T-helper 1 cell treated with Interleukin-12 subunit alpha and Interleukin-12 subunit beta and Interleukin-4 antibody, amounts not matched to agents 30 ng/mL and 1 ng/mL, for 36 hours (primary cell): Measurements from ENCODE around the gene FMO3. TPM values are rescaled to one million over a fixed set of nuclear protein-coding genes. Genes with fewer than 3 reads are reported as not detected.

Experiments used
- intact Hi-C: fragments of 100-400 bp; cut with micrococcal nuclease; formaldehyde crosslinking; loops from one replicate; pipeline ENCODE4 v1.15.1; 2024
- total RNA-seq: library from RNA; stranded (reverse); gene quantifications from 2 replicates; pipeline ENCODE4 v1.2.3, GENCODE V29; 2022

FMO3 gene
- total RNA-seq = not detected in 2 replicates

- intact Hi-C loops = loop anchor here (5.0 kb wide), 1 partner anchor 222 kb away; the partner anchor contains the start of gene FMO4
Measured at GRCh38 chr1:171090604-171091003, at the start of gene FMO3. Gene FMO3, plus strand, starts transcription at chr1:171090905. Its CDS starts 1,754 bp downstream, at chr1:171092659.

GRCh38 chr1:171048014-171048413, 42.7 kb upstream of the FMO3 start:
- intact Hi-C loops = no loop called here

- intact Hi-C loops = no loop called here
Measured at GRCh38 chr1:171052977-171053376, 37.7 kb upstream of the FMO3 start.

- intact Hi-C loops = no loop called here
Measured at GRCh38 chr1:171055966-171056643, 34.6 kb upstream of the FMO3 start.

GRCh38 chr1:171061425-171062143, 29.1 kb upstream of the FMO3 start:
- intact Hi-C loops = no loop called here

- intact Hi-C loops = no loop called here
Measured at GRCh38 chr1:171062902-171063301, 27.8 kb upstream of the FMO3 start.

- intact Hi-C loops = no loop called here
Measured at GRCh38 chr1:171075041-171075440, 15.7 kb upstream of the FMO3 start.

- intact Hi-C loops = loop anchor here (5.0 kb wide), 1 partner anchor 146 kb away; no protein-coding TSS in a partner anchor
Measured at GRCh38 chr1:171081314-171081753, 9.4 kb upstream of the FMO3 start.

GRCh38 chr1:171081763-171082201, 8.9 kb upstream of the FMO3 start:
- intact Hi-C loops = loop anchor here (5.0 kb wide), 1 partner anchor 146 kb away; no protein-coding TSS in a partner anchor

GRCh38 chr1:171082606-171083005, 8.1 kb upstream of the FMO3 start:
- intact Hi-C loops = loop anchor here (5.0 kb wide), 1 partner anchor 145 kb away; no protein-coding TSS in a partner anchor

GRCh38 chr1:171083222-171083621, 7.5 kb upstream of the FMO3 start:
- intact Hi-C loops = loop anchor here (5.0 kb wide), 1 partner anchor 144 kb away; no protein-coding TSS in a partner anchor

- intact Hi-C loops = loop anchor here (5.0 kb wide), 1 partner anchor 143 kb away; no protein-coding TSS in a partner anchor
Measured at GRCh38 chr1:171084091-171084490, 6.6 kb upstream of the FMO3 start.

GRCh38 chr1:171084870-171085269, 5.8 kb upstream of the FMO3 start:
- intact Hi-C loops = loop anchor here (5.0 kb wide), 1 partner anchor 142 kb away; no protein-coding TSS in a partner anchor

GRCh38 chr1:171087896-171088295, 2.8 kb upstream of the FMO3 start:
- intact Hi-C loops = no loop called here

GRCh38 chr1:171103862-171104261, 13.2 kb downstream of the FMO3 start:
- intact Hi-C loops = no loop called here

- intact Hi-C loops = no loop called here
Measured at GRCh38 chr1:171107262-171107940, 16.7 kb downstream of the FMO3 start.

GRCh38 chr1:171107969-171108368, 17.3 kb downstream of the FMO3 start:
- intact Hi-C loops = no loop called here

- intact Hi-C loops = no loop called here
Measured at GRCh38 chr1:171109966-171110365, 19.3 kb downstream of the FMO3 start.

GRCh38 chr1:171110621-171111326, 20.1 kb downstream of the FMO3 start:
- intact Hi-C loops = no loop called here

GRCh38 chr1:171112119-171112518, 21.4 kb downstream of the FMO3 start:
- intact Hi-C loops = no loop called here

- intact Hi-C loops = no loop called here
Measured at GRCh38 chr1:171113382-171113781, 22.7 kb downstream of the FMO3 start.
